Limb (tissue), 2 donors: ENCODE measurements around the gene SCMH1.

Experiments used
- DNase-seq, 2 donors: peaks; one replicate each; pipeline ENCODE4 v3.0.0-alpha.2; 2016; ENCODE audit errors: extremely low spot score in 2 of 2

The SCMH1 gene

GRCh38 chr1:41100170-41100569 is 141.9 kb downstream of the SCMH1 start:
- no peak for DNase-seq

- DNase-seq, result peak in 1 of 2 donors; percentile 32
Measured at GRCh38 chr1:41098730-41099460, 143.2 kb downstream of the SCMH1 start.

- DNase-seq, result no peak
Measured at GRCh38 chr1:41097105-41097504, 145.0 kb downstream of the SCMH1 start.

GRCh38 chr1:41093826-41094225 is 148.3 kb downstream of the SCMH1 start:
- no peak for DNase-seq

GRCh38 chr1:41086921-41087320 is 155.2 kb downstream of the SCMH1 start:
- no peak for DNase-seq

- no peak for DNase-seq
Measured at GRCh38 chr1:41078616-41079015, 163.5 kb downstream of the SCMH1 start.

GRCh38 chr1:41078193-41078592 is 163.9 kb downstream of the SCMH1 start:
- DNase-seq, result no peak

GRCh38 chr1:41073971-41074370 is 168.1 kb downstream of the SCMH1 start:
- no peak for DNase-seq

GRCh38 chr1:41072051-41072450 is 170.1 kb downstream of the SCMH1 start:
- DNase-seq, result no peak

- DNase-seq, result no peak
Measured at GRCh38 chr1:41056907-41057306, 185.2 kb downstream of the SCMH1 start.

GRCh38 chr1:41053316-41053715 is 188.8 kb downstream of the SCMH1 start:
- DNase-seq, result no peak

- no peak for DNase-seq
Measured at GRCh38 chr1:41051022-41051421, 191.1 kb downstream of the SCMH1 start.

- DNase-seq, result no peak
Measured at GRCh38 chr1:41048540-41048939, 193.6 kb downstream of the SCMH1 start.

- no peak for DNase-seq
Measured at GRCh38 chr1:41046347-41046775, 195.7 kb downstream of the SCMH1 start.

GRCh38 chr1:41045740-41046139 is 196.4 kb downstream of the SCMH1 start:
- no peak for DNase-seq

- DNase-seq, result no peak
Measured at GRCh38 chr1:41044187-41044586, 197.9 kb downstream of the SCMH1 start.

- no peak for DNase-seq
Measured at GRCh38 chr1:41041614-41042270, 200.4 kb downstream of the SCMH1 start.

- DNase-seq, result no peak
Measured at GRCh38 chr1:41038110-41038509, 204.0 kb downstream of the SCMH1 start.

GRCh38 chr1:41037116-41037903 is 204.8 kb downstream of the SCMH1 start:
- no peak for DNase-seq

GRCh38 chr1:41033272-41033671 is 208.8 kb downstream of the SCMH1 start:
- DNase-seq, result no peak

GRCh38 chr1:41032147-41032546 is 210.0 kb downstream of the SCMH1 start:
- no peak for DNase-seq

- no peak for DNase-seq
Measured at GRCh38 chr1:41030872-41031616, 211.1 kb downstream of the SCMH1 start.
